Heart left ventricle (tissue), 13 donors: ENCODE measurements around the gene NOL6.

ENCODE experiments used
- CTCF ChIP-seq, 12 donors: fragments of 200-600 bp; sonication (generic) in 4 of 12; IDR thresholded peaks; one replicate each; pipeline versions ENCODE4 v1.5.0 to v1.8.0; 2018 to 2022; ENCODE audit warnings: antibody characterized with exemption in 12 of 12, mild to moderate bottlenecking in 5 of 12
- POLR2A ChIP-seq, 2 donors: fragments of 450-650 bp; IDR thresholded peaks; one replicate each; pipeline ENCODE4 v1.6.1; 2017; ENCODE audit warnings: antibody characterized with exemption in 2 of 2, mild to moderate bottlenecking in 2 of 2, moderate library complexity in 2 of 2
- donor health status: ischemic (EF 13 %, LVEDD 7.1; RV severe dilation, severe dysfunction).
- donor health status: DM: no; HTN: yes; CAD: no.
- donor health status: DM: no; HTN: no; CAD: no.
- donor health status: ischemic (EF 25% LVEDD 6.9; RV normal size, moderate dysfunction).
- donor health status: ischemic (EF 25% LVEDD 5.7; RV mildly dilated, moderate dysfunction).
- donor health status: ischemic (EF 35%, LVEDD 5.7; RV mildly dilated, moderate dysfunction).
- donor health status: nonischemic (EF 11% LVEDD 7.7; RV severe dilation, severe dysfunction).
- donor health status: DM: yes; HTN: yes; CAD: no.
- donor health status: PGD.
- donor health status: ischemic (EF 29% LVEDD 5.4; RV normal size, mild dysfunction).
- donor health status: nonischemic (EF 23%, LVEDD 6.1; RV moderate dilation, normal function).

DNA sequence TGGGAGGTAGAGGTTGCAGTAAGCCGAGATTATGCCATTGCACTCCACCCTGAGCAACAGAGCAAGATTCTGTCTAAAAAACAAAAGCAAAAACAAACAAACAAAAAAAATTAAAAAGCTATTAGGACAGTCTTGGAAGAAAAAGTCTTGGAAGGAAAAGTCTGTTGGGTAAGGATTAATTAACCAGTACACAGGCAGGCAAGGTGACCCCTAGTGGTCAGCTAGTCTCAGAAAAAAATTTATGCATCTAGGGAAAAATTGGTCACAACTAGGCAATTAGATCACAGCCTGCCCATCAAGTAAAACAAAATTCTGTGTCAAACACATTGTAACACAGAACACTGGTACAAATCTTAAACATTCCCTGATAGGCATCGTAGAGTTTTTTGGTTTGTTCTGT, 43.6 kb upstream of the NOL6 start:
- TF ChIP-seq CTCF (IDR thresholded peaks at IDR 0.05) = peak; percentile 37 to 72 (median 58)
- TF ChIP-seq POLR2A (IDR thresholded peaks at IDR 0.05) = no peak
